Thyroid gland (tissue), 4 donors: Measurements from ENCODE around the gene PLB1.

Experiments
- CTCF ChIP-seq, 6 experiments: fragments of 200-600 bp in 3 of 6; fragments of 450-650 bp in 3 of 6; sonication (generic) in 3 of 6; IDR thresholded peaks; one replicate each; pipeline ENCODE4 v1.5.1; 2016 to 2019; ENCODE audit warnings: antibody characterized with exemption in 6 of 6, mild to moderate bottlenecking in 2 of 6, inconsistent platforms in 1 of 6, moderate library complexity in 1 of 6
- POLR2A ChIP-seq, 2 donors: fragments of 450-650 bp; IDR thresholded peaks; one replicate each; pipeline ENCODE4 v1.6.1; 2017; ENCODE audit warnings: antibody characterized with exemption in 2 of 2, mild to moderate bottlenecking in 2 of 2, moderate library complexity in 1 of 2

DNA sequence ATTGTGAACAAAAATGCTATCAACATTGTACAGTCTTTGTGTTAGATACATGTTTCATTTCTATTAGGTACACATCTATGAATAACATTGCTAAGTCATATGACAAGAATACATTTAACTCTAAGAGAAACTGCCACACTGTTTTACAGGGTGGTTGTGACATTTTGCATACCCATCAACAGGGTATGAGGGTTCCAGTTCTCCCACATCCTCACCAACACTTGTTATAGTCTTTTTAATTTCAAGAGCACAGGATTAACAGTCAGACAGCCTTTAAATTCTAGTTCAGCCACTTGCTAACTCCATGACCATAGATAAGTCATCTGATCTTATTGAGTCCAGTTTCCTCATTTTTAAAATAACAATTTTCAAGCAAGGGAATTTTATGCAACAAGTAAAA lies 163.3 kb downstream of the PLB1 start:
- no peak for TF ChIP-seq CTCF (IDR thresholded peaks at IDR 0.05)
- TF ChIP-seq POLR2A (IDR thresholded peaks at IDR 0.05), result no peak
